Naive B cell (primary cell): ENCODE measurements around the gene IRAK4. TPM values are rescaled to one million over a fixed set of nuclear protein-coding genes. Genes with fewer than 3 reads are reported as not detected.

Source experiments
- ATAC-seq, 2 donors: fragments of 150-1000 bp; cut with Tn5 transposase; 2 replicates each; pipeline ENCODE4 v1.10.0; 2021; ENCODE audit warnings: low read depth in 2 of 2, mild to moderate bottlenecking in 2 of 2, moderate library complexity in 2 of 2
- DNase-seq: peaks from one replicate; pipeline ENCODE4 v3.0.0; 2022
- H3K27ac Mint-ChIP-seq, 6 donors: one replicate each; pipeline ENCODE4 v1.8.0; 2020 to 2022; ENCODE audit warnings: mild to moderate bottlenecking in 6 of 6, mixed read lengths in 6 of 6, moderate library complexity in 5 of 6, inconsistent platforms in 2 of 6
- H3K27me3 Mint-ChIP-seq, 3 donors: one replicate each; pipeline ENCODE4 v1.8.0; 2021 to 2022; ENCODE audit warnings: mixed read lengths in 3 of 3, mild to moderate bottlenecking in 1 of 3
- H3K36me3 Mint-ChIP-seq, 2 donors: one replicate each; pipeline ENCODE4 v1.8.0; 2020 to 2022; ENCODE audit warnings: mixed read lengths in 2 of 2, inconsistent platforms in 1 of 2, mild to moderate bottlenecking in 1 of 2
- H3K4me1 Mint-ChIP-seq, 3 donors: one replicate each; pipeline ENCODE4 v1.8.0; 2020 to 2022; ENCODE audit warnings: mixed read lengths in 3 of 3, inconsistent platforms in 1 of 3, mild to moderate bottlenecking in 1 of 3, moderate library complexity in 1 of 3
- H3K4me3 Mint-ChIP-seq, 8 donors: one replicate each; pipeline ENCODE4 v1.8.0; 2020 to 2022; ENCODE audit warnings: mild to moderate bottlenecking in 8 of 8, mixed read lengths in 8 of 8, moderate library complexity in 8 of 8, inconsistent platforms in 2 of 8
- H3K9me3 Mint-ChIP-seq, 7 donors: one replicate each; pipeline ENCODE4 v1.8.0; 2020 to 2022; ENCODE audit warnings: mixed read lengths in 7 of 7, mild to moderate bottlenecking in 5 of 7, inconsistent platforms in 2 of 7, moderate library complexity in 1 of 7
- polyA plus RNA-seq, 6 donors: library from polyadenylated mRNA; unstranded; fragments of 300-500 nt; fragmentation: Illumina TruSeq; gene quantifications; one replicate each; pipeline ENCODE4 v1.2.3, GENCODE V29; 2021; ENCODE audit warnings: low read depth in 6 of 6

Gene IRAK4
- polyA plus RNA-seq: 10 to 100 TPM; 26.9 to 35.6 (median 33.0) TPM

DNA sequence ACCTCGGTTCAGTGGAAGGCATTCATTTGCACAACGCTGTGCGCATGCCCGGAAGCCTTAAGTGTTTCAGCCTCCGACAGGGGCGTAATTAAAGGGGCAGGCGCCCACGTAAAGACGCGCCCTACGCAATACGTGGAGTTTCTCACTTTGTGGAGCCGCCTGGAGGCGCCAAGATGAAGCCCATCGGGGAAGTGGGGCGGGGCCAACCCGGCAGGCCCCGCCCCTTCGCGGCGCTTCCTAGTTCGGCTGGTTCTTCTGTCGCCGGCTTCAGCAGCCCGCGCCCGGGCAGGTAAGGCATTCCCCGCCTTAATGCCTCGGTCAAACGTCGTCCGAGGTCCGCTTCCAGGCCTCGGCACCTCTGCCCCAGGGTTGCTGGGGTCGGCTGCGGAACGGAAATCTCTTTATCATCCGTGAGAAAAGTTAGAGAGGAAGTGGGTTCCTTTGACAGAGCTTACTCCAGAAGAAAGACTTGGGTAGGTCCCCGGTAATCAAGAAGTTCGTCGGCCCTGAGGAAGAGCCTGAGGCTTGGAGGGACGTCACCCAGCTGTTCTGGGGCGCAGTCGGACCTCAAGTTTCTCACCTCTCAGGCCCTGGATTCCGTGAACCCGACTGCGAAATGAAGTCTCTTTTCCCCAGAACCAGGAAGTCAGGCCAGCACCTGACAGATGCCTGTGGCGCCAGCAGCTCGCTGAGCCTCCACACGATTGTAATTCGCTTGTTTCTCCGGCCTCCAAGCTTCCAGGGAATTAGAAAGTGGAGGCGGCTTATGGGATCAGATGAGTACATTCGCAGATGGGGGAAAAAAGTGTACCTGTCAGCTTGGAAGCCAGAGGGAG is at the start of gene IRAK4, which contains the start of gene PUS7L:
IRAK4 (plus strand) TSS at position 224 of the 836 bp plus-strand sequence. CDS start 9,161 bp downstream, outside the sequence.
PUS7L (minus strand) TSS at position 63 of the 836 bp plus-strand sequence. CDS start 3,545 bp downstream, outside the sequence.
- Mint-ChIP-seq H3K36me3 (peaks cover 0 to 8% of the 10 kb centered on the region in 2 donors), H3K27me3 (no peaks in the 10 kb centered on the region), H3K27ac (peak within 1 kb of the TSS; percentile 93 to 99 (median 99)), H3K4me1 (peaks cover 60 to 69% (median 62%) of the 10 kb centered on the region in 3 donors), H3K9me3 (no peaks in the 10 kb centered on the region), H3K4me3 (peak within 1 kb of the TSS; percentile 97 to 99 (median 98))
- DNase-seq (peak; percentile 90), ATAC-seq (peak; percentile 93 to 94)

DNA sequence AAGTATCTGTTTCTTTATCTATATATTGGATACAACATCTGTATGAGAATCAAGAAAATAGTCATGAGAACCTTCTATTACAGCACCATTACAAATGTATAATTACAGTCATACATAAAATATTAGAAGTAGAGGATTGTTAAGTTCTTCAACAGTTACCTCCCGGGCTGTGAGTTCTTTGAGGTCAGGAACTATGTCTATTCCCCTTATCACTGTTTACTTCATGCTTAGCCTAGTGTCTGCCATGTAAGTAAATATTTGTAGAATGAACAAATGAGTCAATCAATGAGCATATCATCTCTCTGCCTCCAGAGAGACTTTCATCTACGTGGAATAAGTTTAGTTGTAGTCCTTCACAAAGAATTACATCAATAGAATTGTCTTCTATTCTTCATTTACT is 47.4 kb upstream of the IRAK4 start:
- Mint-ChIP-seq H3K4me1 (no peaks in the 10 kb centered on the region), H3K36me3 (peaks cover 0 to 27% of the 10 kb centered on the region in 2 donors)

DNA sequence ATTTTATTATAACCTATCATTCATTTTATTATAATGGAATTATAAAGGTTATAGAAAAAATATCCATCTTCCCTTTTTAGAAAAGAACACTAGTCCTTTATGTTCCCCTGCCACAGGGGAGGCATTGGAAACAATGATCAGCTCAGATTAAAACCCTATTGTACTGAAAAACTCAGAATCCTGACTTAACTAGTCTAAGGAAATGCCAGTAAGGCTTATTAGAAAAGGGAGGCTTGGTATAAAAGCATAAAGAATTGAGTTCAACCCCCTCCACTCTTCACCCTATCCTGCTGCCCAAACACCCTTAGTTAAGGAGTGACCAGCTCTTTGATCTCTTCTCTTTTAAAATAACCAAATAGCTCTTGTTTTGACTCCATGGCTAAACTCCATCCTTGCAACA is 36.1 kb upstream of the IRAK4 start:
- no peaks in the 10 kb centered on the region for H3K36me3 Mint-ChIP-seq
- H3K4me3 Mint-ChIP-seq: no peak overlapping the region
- no peaks in the 10 kb centered on the region for H3K4me1 Mint-ChIP-seq

More for the DNA sequence above, 47.4 kb upstream of the IRAK4 start:
- DNase-seq: no peak
- ATAC-seq: no peak
- Mint-ChIP-seq H3K27me3 (peaks cover 20 to 29% (median 26%) of the 10 kb centered on the region in 3 donors), H3K9me3 (peaks cover 14 to 31% (median 17%) of the 10 kb centered on the region in 7 donors), H3K27ac (no peak overlapping the region), H3K4me3 (no peak overlapping the region)

DNA sequence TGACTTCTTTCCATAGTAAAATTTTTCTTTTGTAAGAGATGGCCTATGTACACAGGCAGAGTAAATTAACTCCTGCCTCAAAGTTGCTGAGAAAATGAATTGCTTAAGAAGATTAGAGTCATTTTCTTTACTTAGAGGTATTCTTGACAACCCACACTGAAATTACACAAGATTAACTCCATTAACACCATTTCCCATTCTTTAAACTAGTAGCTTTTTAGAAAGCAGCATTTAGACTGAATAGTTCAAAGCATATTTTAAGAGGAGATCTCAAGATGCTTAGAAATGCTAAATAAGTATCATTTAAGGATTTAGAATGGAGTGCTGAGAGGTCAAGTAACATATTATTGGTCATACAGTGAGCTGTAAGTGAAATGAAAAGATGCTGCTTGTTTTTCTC is 35.6 kb upstream of the IRAK4 start:
- no peaks in the 10 kb centered on the region for H3K27me3 Mint-ChIP-seq

More for the DNA sequence above, 36.1 kb upstream of the IRAK4 start:
- no peaks in the 10 kb centered on the region for H3K27me3 Mint-ChIP-seq
- ATAC-seq (no peak), DNase-seq (no peak)
- no peak overlapping the region for H3K27ac Mint-ChIP-seq
- H3K9me3 Mint-ChIP-seq: no peaks in the 10 kb centered on the region

DNA sequence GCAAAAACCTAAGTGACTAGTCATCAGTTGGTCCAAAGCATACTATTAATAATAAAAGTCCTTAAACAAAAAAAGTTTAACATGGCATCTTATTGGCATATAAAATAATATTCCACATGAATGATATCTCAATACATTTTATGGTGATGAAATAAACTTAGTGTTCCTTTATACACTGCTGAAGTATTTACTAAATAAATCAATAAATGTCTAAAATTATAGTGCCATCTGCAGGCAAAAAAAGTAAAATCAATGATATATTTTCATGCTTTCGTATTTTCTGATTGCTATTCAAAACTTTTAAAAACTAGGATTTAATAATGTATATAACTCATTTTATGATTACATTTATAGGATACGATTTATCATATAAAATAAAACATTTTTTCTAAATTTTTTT is 30.6 kb upstream of the IRAK4 start:
- no peaks in the 10 kb centered on the region for H3K36me3 Mint-ChIP-seq
- no peaks in the 10 kb centered on the region for H3K4me1 Mint-ChIP-seq
- no peaks in the 10 kb centered on the region for H3K27me3 Mint-ChIP-seq
- no peak for DNase-seq
- no peak for ATAC-seq
- H3K4me3 Mint-ChIP-seq: no peak overlapping the region
- H3K9me3 Mint-ChIP-seq: no peaks in the 10 kb centered on the region
- H3K27ac Mint-ChIP-seq: no peak overlapping the region

More for the DNA sequence above, 35.6 kb upstream of the IRAK4 start:
- no peak overlapping the region for H3K27ac Mint-ChIP-seq
- no peaks in the 10 kb centered on the region for H3K4me1 Mint-ChIP-seq
- no peak for DNase-seq
- no peaks in the 10 kb centered on the region for H3K36me3 Mint-ChIP-seq
- H3K9me3 Mint-ChIP-seq: no peaks in the 10 kb centered on the region
- no peak for ATAC-seq
- H3K4me3 Mint-ChIP-seq: no peak overlapping the region

DNA sequence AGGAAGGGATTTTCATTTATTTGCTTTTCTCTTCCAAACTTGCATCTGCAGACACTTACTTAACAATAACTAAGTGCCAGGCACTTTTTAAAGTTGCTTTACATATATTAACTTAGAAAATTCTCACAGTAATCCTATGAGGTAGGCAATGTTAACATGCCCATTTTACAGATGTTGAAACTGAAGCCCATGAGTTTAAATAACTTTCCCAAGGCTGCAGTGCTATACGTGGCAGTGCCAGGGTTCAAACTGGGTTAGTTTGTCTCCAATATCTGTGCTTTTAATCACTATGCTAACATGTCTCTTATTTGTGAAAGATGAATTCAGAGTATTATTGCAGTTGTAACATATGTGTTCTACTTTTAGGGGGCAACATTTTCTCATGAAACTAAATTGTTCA is 30.1 kb upstream of the IRAK4 start:
- no peaks in the 10 kb centered on the region for H3K9me3 Mint-ChIP-seq
- no peak overlapping the region for H3K4me3 Mint-ChIP-seq
- ATAC-seq: no peak
- no peaks in the 10 kb centered on the region for H3K36me3 Mint-ChIP-seq
- DNase-seq: no peak
- H3K27me3 Mint-ChIP-seq: no peaks in the 10 kb centered on the region
- no peaks in the 10 kb centered on the region for H3K4me1 Mint-ChIP-seq
- H3K27ac Mint-ChIP-seq: no peak overlapping the region

DNA sequence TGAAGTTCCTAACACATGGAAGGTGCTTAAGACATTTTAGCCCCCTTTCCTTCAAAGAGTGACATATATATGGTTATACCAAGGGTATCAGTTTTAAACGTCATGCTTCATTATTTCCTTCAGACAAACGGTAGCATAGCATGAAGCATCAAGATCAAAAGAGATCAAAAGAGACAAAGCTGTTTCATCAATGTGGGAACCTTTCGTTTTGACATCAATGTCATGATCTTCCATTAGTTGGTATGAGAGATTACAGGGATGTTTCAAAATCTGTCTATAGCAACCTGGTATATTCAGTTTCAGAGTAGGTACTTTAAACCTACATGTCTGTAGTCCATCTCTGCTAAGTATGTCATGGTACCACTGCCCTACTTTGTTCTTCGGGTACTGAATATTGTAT is 28.5 kb upstream of the IRAK4 start:
- no peak overlapping the region for H3K27ac Mint-ChIP-seq
- H3K36me3 Mint-ChIP-seq: peaks cover 0 to 10% of the 10 kb centered on the region in 2 donors

DNA sequence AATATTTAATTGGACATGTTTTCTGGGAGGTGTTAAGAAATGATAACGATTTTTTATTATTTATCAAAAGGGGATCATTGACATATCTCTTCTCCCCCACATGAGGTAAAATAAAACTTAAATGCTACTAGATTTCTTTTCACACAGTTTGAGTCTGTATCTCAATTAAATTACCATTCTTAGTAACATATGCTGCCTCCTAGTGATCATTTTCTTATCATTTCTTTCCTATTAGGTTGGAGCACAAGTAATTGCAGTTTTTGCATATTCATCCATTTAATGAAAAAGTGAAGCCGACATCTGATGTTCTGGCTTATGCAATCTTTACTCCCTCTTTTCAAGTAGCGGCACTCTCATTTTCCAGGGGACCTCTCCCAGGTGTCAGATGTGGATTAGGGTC is 25.1 kb upstream of the IRAK4 start:
- ATAC-seq: no peak
- no peaks in the 10 kb centered on the region for H3K27me3 Mint-ChIP-seq
- DNase-seq: no peak
- peaks cover 0 to 16% of the 10 kb centered on the region in 2 donors for H3K36me3 Mint-ChIP-seq
- peaks cover 0 to 4% (median 0%) of the 10 kb centered on the region in 3 donors for H3K4me1 Mint-ChIP-seq
- no peak overlapping the region for H3K4me3 Mint-ChIP-seq
- no peaks in the 10 kb centered on the region for H3K9me3 Mint-ChIP-seq
- no peak overlapping the region for H3K27ac Mint-ChIP-seq

More for the DNA sequence above, 28.5 kb upstream of the IRAK4 start:
- Mint-ChIP-seq H3K27me3 (no peaks in the 10 kb centered on the region), H3K4me3 (no peak overlapping the region), H3K4me1 (no peaks in the 10 kb centered on the region), H3K9me3 (no peaks in the 10 kb centered on the region)
- no peak for ATAC-seq
- DNase-seq: no peak

DNA sequence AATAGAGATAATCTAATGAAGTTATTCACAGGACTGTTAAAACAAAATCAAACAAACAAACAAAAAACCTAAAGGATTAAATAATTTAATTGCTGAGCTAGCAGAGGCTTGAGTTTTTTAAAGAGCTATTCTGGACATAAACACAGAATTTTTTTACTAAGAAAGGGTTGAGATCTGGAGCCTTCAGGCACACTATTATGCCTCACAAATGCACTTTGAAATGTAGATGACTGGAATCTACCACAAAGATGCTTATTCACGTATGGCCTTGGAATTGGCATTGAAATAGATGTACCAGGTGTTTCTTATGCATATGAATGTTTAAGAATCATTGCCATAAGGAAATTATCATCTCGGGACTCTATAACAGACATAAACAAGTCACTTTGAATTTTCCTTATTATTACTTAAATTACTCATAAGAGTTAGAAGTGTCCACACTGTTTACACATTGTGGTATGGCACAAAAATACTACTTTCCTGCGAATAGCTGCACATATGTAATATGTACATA is 21.8 kb upstream of the IRAK4 start:
- DNase-seq (no peak), ATAC-seq (no peak)
- peaks cover 0 to 17% of the 10 kb centered on the region in 2 donors for H3K36me3 Mint-ChIP-seq
- peaks cover 0 to 4% (median 0%) of the 10 kb centered on the region in 3 donors for H3K4me1 Mint-ChIP-seq
- peak overlapping the region in 2 of 6 donors; percentile 18 to 39 for H3K27ac Mint-ChIP-seq
- H3K27me3 Mint-ChIP-seq: no peaks in the 10 kb centered on the region
- no peaks in the 10 kb centered on the region for H3K9me3 Mint-ChIP-seq
- H3K4me3 Mint-ChIP-seq: no peak overlapping the region

DNA sequence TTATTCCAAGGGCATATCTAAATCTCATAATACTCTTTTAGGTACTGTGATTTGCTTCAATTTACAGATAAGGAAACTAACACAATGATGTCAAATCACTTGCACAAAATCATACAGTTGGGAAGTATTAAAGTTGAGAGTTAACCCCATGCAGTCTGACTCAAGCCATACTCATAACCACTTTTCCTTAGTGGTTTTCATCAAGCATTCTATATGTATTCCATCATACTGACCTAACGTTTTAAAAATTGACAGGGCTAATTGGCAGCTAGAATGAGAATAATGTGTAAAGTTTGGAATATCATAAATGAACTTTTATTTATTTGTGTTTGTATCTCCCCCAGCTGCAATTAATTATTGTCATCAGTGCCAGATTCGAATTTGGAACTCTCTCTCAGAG is 21.1 kb upstream of the IRAK4 start:
- peaks cover 0 to 4% (median 0%) of the 10 kb centered on the region in 3 donors for H3K4me1 Mint-ChIP-seq
- H3K4me3 Mint-ChIP-seq: no peak overlapping the region
- DNase-seq (no peak), ATAC-seq (no peak)
- peaks cover 1 to 21% of the 10 kb centered on the region in 2 donors for H3K36me3 Mint-ChIP-seq
- H3K27me3 Mint-ChIP-seq: no peaks in the 10 kb centered on the region
- H3K27ac Mint-ChIP-seq: no peak overlapping the region
- H3K9me3 Mint-ChIP-seq: no peaks in the 10 kb centered on the region

DNA sequence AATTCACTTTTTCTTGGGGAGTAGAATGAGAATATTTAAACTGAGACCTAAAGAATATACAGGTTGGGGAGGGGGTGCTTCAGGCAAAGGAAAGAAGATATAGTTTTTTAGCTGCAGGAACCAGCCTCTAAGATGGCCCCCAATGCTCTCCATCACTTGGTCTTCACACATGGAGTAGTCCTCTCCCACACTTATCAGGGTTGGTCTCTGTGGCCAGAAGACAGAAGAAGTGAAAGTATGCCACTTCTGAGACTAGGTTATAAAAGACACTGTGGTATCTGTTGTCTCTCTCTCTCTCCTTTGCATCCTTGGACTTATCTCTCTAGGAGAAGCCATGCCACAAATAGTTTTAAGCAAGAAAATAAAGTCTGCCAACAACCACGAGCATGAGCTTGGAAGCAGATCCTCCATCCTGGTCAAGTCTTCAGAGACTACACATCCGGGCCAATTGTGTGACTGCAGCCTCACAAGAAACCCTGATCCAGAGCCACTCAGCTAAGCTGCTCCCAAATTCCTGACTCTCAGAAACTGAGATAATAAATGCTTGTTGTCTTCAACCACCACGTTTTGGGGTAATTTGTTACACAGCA is 18.1 kb upstream of the IRAK4 start:
- DNase-seq (no peak), ATAC-seq (no peak)
- Mint-ChIP-seq H3K27ac (peak overlapping the region in 1 of 6 donors; percentile 29), H3K36me3 (peaks cover 19 to 23% of the 10 kb centered on the region in 2 donors), H3K4me1 (peaks cover 0 to 4% (median 0%) of the 10 kb centered on the region in 3 donors), H3K9me3 (no peaks in the 10 kb centered on the region), H3K4me3 (no peak overlapping the region), H3K27me3 (no peaks in the 10 kb centered on the region)

DNA sequence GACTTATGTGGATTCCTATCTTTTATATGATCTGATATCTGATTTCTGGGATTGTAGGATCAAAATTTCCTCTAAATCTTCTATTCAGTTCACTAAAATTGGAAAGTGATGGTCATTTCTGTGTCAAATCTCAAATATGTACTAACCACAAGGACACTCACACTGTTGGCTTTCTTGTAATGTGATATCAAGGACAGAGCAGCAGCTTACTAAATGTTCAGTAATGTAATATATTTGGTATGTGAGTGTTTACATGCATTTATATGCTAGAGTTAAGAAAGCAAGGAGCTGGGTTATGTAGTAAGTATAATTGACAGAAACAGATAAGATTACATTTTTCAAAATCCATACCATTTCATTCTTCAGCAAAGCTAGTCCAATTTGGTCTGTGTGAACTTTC is 16.6 kb upstream of the IRAK4 start:
- H3K36me3 Mint-ChIP-seq: peaks cover 20 to 21% of the 10 kb centered on the region in 2 donors
- no peaks in the 10 kb centered on the region for H3K27me3 Mint-ChIP-seq
- no peak overlapping the region for H3K27ac Mint-ChIP-seq

DNA sequence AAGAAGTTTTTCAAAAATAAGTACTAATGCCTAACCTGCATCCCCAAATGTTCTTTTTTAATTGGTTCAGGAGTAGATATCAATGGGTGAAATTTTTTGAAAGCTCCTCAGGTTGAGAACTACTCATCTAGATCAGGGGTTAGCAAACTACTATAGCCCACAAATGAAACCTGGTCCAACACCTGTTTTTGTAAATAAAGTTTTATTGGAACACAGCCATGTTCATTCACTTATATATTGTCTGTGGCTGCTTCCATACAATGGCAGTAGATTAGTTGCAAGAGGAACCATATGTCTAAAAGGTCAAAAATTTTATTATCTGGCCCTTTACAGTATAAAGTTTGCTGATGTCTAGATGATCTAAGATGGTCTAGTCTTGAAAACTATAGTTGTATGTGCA is 13.9 kb upstream of the IRAK4 start:
- no peak for DNase-seq
- Mint-ChIP-seq H3K4me1 (peaks cover 0 to 8% (median 3%) of the 10 kb centered on the region in 3 donors), H3K36me3 (peaks cover 20 to 26% of the 10 kb centered on the region in 2 donors), H3K27ac (no peak overlapping the region), H3K9me3 (no peaks in the 10 kb centered on the region), H3K27me3 (no peaks in the 10 kb centered on the region), H3K4me3 (no peak overlapping the region)
- ATAC-seq: no peak

More for the DNA sequence above, 16.6 kb upstream of the IRAK4 start:
- Mint-ChIP-seq H3K4me3 (no peak overlapping the region), H3K4me1 (no peaks in the 10 kb centered on the region), H3K9me3 (no peaks in the 10 kb centered on the region)
- DNase-seq (no peak), ATAC-seq (no peak)
